ENCODE measurements around the gene BSPRY.
A peak's percentile ranks its signal among the peaks of the same experiment; 100 is the strongest.
"Not testable (repeated sequence)": the region's sequence is repeated elsewhere in the genome, so short reads cannot be mapped to it uniquely, and the experiment has no call there.

Gene BSPRY

DNA sequence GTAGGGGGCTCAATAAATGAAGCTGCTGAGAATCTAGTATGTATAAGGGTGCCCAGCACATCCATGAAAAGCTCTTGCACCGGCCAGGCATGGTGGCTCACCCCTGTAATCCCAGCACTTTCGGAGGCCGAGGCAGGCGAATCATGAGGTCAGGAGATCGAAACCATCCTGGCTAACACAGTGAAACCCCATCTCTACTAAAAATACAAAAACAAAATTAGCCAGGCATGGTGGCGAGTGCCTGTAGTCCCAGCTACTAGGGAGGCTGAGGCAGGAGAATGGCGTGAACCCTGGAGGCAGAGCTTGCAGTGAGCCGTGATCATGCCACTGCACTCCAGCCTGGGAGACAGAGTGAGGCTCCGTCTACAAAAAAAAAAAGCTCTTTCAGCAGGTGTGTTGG, 57.0 kb downstream of the BSPRY start:
- H2BK5ac ChIP-seq (ENCODE audit: low read length); H3K79me1 ChIP-seq (ENCODE audit: low read depth, low read length); H3K27ac ChIP-seq (replicated peaks; ENCODE audit: low read length); H2AK5ac ChIP-seq (ENCODE audit: low read depth, low read length); H2BK15ac ChIP-seq (ENCODE audit: low read length); H2BK120ac ChIP-seq (ENCODE audit: low read depth, low read length); H3K4me3 ChIP-seq (ENCODE audit: low read length in 2 of 2); H4K8ac ChIP-seq (ENCODE audit: low read depth, low read length); H3K4ac ChIP-seq (ENCODE audit: low read length); H3K4me2 ChIP-seq (ENCODE audit: insufficient read depth, low read length, poor library complexity, severe bottlenecking); H3K18ac ChIP-seq (ENCODE audit: low read length); DNase-seq (ENCODE audit: low spot score); H3K23ac ChIP-seq (ENCODE audit: low read depth, low read length, poor library complexity); H4K91ac ChIP-seq (ENCODE audit: low read depth, low read length, poor library complexity); H3K4me1 ChIP-seq (ENCODE audit: control insufficient read depth in 2 of 2, insufficient read depth in 1 of 2, low read depth in 1 of 2, low read length in 2 of 2); H3K9me3 ChIP-seq (replicated peaks in 1 of 2; ENCODE audit: control insufficient read depth in 2 of 2, insufficient read depth in 1 of 2, low read depth in 1 of 2, low read length in 2 of 2); H3K9ac ChIP-seq (ENCODE audit: low read depth, low read length, poor library complexity); H3K14ac ChIP-seq (ENCODE audit: low read length); H3K27me3 ChIP-seq (ENCODE audit: control insufficient read depth in 3 of 3, insufficient read depth in 3 of 3, low read depth in 1 of 3, low read length in 3 of 3); H2AFZ ChIP-seq (ENCODE audit: low read length); H2BK12ac ChIP-seq (ENCODE audit: low read length): not testable (repeated sequence)
- no CpG with 5 or more reads among the region's 9 CpGs for WGBS, 2 donors (ENCODE audit: extremely low coverage in 2 of 2, insufficient read length in 2 of 2, insufficient replicate concordance in 1 of 2)
- H3K36me3 ChIP-seq (replicated peaks in 1 of 2; ENCODE audit: control insufficient read depth in 2 of 2, insufficient read depth in 2 of 2, low read length in 2 of 2): peaks cover 12 to 30% of the 10 kb centered on the region in 2 donors

- peak; percentile 50 for DNase-seq (ENCODE audit: low spot score)
- not testable (repeated sequence) for H3K9me3 ChIP-seq (replicated peaks in 1 of 2; ENCODE audit: control insufficient read depth in 2 of 2, insufficient read depth in 1 of 2, low read depth in 1 of 2, low read length in 2 of 2); H3K23ac ChIP-seq (ENCODE audit: low read depth, low read length, poor library complexity); H2BK120ac ChIP-seq (ENCODE audit: low read depth, low read length); H3K4me2 ChIP-seq (ENCODE audit: insufficient read depth, low read length, poor library complexity, severe bottlenecking); H2BK12ac ChIP-seq (ENCODE audit: low read length); H3K79me1 ChIP-seq (ENCODE audit: low read depth, low read length); H3K4me3 ChIP-seq (ENCODE audit: low read length in 2 of 2); H2AK5ac ChIP-seq (ENCODE audit: low read depth, low read length); H4K91ac ChIP-seq (ENCODE audit: low read depth, low read length, poor library complexity); H2BK5ac ChIP-seq (ENCODE audit: low read length); H3K18ac ChIP-seq (ENCODE audit: low read length); H4K8ac ChIP-seq (ENCODE audit: low read depth, low read length); H3K14ac ChIP-seq (ENCODE audit: low read length); H3K27me3 ChIP-seq (ENCODE audit: control insufficient read depth in 3 of 3, insufficient read depth in 3 of 3, low read depth in 1 of 3, low read length in 3 of 3); H2BK15ac ChIP-seq (ENCODE audit: low read length); H2AFZ ChIP-seq (ENCODE audit: low read length); H3K27ac ChIP-seq (replicated peaks; ENCODE audit: low read length); H3K4ac ChIP-seq (ENCODE audit: low read length); H3K4me1 ChIP-seq (ENCODE audit: control insufficient read depth in 2 of 2, insufficient read depth in 1 of 2, low read depth in 1 of 2, low read length in 2 of 2); H3K9ac ChIP-seq (ENCODE audit: low read depth, low read length, poor library complexity)
- H3K36me3 ChIP-seq (replicated peaks in 1 of 2; ENCODE audit: control insufficient read depth in 2 of 2, insufficient read depth in 2 of 2, low read length in 2 of 2): peaks cover 12 to 30% of the 10 kb centered on the region in 2 donors
- WGBS, 2 donors (ENCODE audit: extremely low coverage in 2 of 2, insufficient read length in 2 of 2, insufficient replicate concordance in 1 of 2): no CpG with 5 or more reads among the region's 7 CpGs
Measured at GRCh38 chr9:113406873-113407511, 57.7 kb downstream of the BSPRY start.

DNA sequence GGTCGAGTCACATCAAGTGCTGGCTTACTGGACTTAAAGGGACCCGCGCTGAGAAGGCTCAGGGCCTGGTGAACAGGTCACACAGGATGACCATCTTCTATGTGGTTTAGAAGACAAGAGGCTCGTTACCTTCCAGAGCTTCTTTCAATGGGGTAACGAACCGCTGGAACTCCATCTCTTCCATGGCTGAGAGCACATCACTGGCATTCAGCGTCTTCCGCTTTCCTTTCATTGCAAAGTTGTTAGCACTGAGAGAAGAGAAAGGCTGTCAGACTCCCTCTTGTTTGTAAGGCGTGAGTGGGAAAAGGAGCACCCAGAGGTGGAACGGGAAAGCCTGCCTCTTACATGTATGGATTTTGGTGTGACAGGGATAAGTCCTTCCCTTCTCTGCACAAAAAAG, 60.1 kb downstream of the BSPRY start:
- no peak for DNase-seq (ENCODE audit: low spot score)
- Histone ChIP-seq H3K4me2 (ENCODE audit: insufficient read depth, low read length, poor library complexity, severe bottlenecking) (peak overlapping the region; percentile 77), H3K14ac (ENCODE audit: low read length) (no peak overlapping the region), H3K9ac (ENCODE audit: low read depth, low read length, poor library complexity) (peak overlapping the region; percentile 98), H3K36me3 (replicated peaks in 1 of 2; ENCODE audit: control insufficient read depth in 2 of 2, insufficient read depth in 2 of 2, low read length in 2 of 2) (peaks cover 12 to 30% of the 10 kb centered on the region in 2 donors), H2BK12ac (ENCODE audit: low read length) (no peak overlapping the region), H2AK5ac (ENCODE audit: low read depth, low read length) (no peak overlapping the region), H2BK120ac (ENCODE audit: low read depth, low read length) (no peak overlapping the region), H2BK5ac (ENCODE audit: low read length) (no peak overlapping the region), H3K4ac (ENCODE audit: low read length) (no peak overlapping the region), H3K79me1 (ENCODE audit: low read depth, low read length) (peaks cover 8% of the 10 kb centered on the region), H4K91ac (ENCODE audit: low read depth, low read length, poor library complexity) (no peak overlapping the region), H3K4me1 (ENCODE audit: control insufficient read depth in 2 of 2, insufficient read depth in 1 of 2, low read depth in 1 of 2, low read length in 2 of 2) (peaks cover 4 to 9% of the 10 kb centered on the region in 2 donors), H2AFZ (ENCODE audit: low read length) (peak overlapping the region; percentile 88), H3K18ac (ENCODE audit: low read length) (no peak overlapping the region), H3K4me3 (ENCODE audit: low read length in 2 of 2) (peak overlapping the region; percentile 88 to 96), H3K27ac (replicated peaks; ENCODE audit: low read length) (no peak overlapping the region), H3K27me3 (ENCODE audit: control insufficient read depth in 3 of 3, insufficient read depth in 3 of 3, low read depth in 1 of 3, low read length in 3 of 3) (no peaks in the 10 kb centered on the region), H3K9me3 (replicated peaks in 1 of 2; ENCODE audit: control insufficient read depth in 2 of 2, insufficient read depth in 1 of 2, low read depth in 1 of 2, low read length in 2 of 2) (no peaks in the 10 kb centered on the region), H4K8ac (ENCODE audit: low read depth, low read length) (no peak overlapping the region), H2BK15ac (ENCODE audit: low read length) (no peak overlapping the region), H3K23ac (ENCODE audit: low read depth, low read length, poor library complexity) (no peak overlapping the region)
- no CpG with 5 or more reads among the region's 10 CpGs for WGBS, 2 donors (ENCODE audit: extremely low coverage in 2 of 2, insufficient read length in 2 of 2, insufficient replicate concordance in 1 of 2)

DNA sequence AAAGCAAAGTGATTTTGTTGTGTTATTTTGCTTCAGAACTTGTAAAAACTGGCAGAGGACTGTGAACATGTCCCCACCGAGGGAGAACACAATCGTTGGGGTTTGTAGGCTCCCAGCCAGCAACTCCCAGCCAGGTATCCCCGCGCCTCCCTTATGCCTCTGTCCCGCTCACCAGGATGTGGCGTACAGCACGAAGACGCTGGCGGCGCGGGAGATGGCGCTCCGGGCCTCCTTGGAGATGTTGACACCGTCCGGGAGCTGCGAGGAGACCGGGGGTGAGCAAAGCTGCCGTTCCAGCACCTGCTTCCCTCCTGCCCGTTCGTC, 60.5 kb downstream of the BSPRY start:
- Histone ChIP-seq H2BK120ac (ENCODE audit: low read depth, low read length) (no peak overlapping the region), H3K18ac (ENCODE audit: low read length) (peak overlapping the region; percentile 99), H3K4me2 (ENCODE audit: insufficient read depth, low read length, poor library complexity, severe bottlenecking) (peak overlapping the region; percentile 77), H4K91ac (ENCODE audit: low read depth, low read length, poor library complexity) (no peak overlapping the region), H3K23ac (ENCODE audit: low read depth, low read length, poor library complexity) (peak overlapping the region; percentile 97), H3K79me1 (ENCODE audit: low read depth, low read length) (peaks cover 8% of the 10 kb centered on the region), H3K36me3 (replicated peaks in 1 of 2; ENCODE audit: control insufficient read depth in 2 of 2, insufficient read depth in 2 of 2, low read length in 2 of 2) (peaks cover 12 to 30% of the 10 kb centered on the region in 2 donors), H2AK5ac (ENCODE audit: low read depth, low read length) (peak overlapping the region; percentile 93), H3K27ac (replicated peaks; ENCODE audit: low read length) (peak overlapping the region; percentile 98), H3K9me3 (replicated peaks in 1 of 2; ENCODE audit: control insufficient read depth in 2 of 2, insufficient read depth in 1 of 2, low read depth in 1 of 2, low read length in 2 of 2) (no peaks in the 10 kb centered on the region), H3K27me3 (ENCODE audit: control insufficient read depth in 3 of 3, insufficient read depth in 3 of 3, low read depth in 1 of 3, low read length in 3 of 3) (no peaks in the 10 kb centered on the region), H4K8ac (ENCODE audit: low read depth, low read length) (peak overlapping the region; percentile 99), H2BK12ac (ENCODE audit: low read length) (no peak overlapping the region), H3K14ac (ENCODE audit: low read length) (peak overlapping the region; percentile 97), H2BK5ac (ENCODE audit: low read length) (peak overlapping the region; percentile 83), H3K9ac (ENCODE audit: low read depth, low read length, poor library complexity) (peak overlapping the region; percentile 98), H3K4me1 (ENCODE audit: control insufficient read depth in 2 of 2, insufficient read depth in 1 of 2, low read depth in 1 of 2, low read length in 2 of 2) (peaks cover 4 to 9% of the 10 kb centered on the region in 2 donors), H2BK15ac (ENCODE audit: low read length) (no peak overlapping the region), H3K4ac (ENCODE audit: low read length) (no peak overlapping the region), H2AFZ (ENCODE audit: low read length) (peak overlapping the region; percentile 88), H3K4me3 (ENCODE audit: low read length in 2 of 2) (peak overlapping the region; percentile 88 to 96)
- WGBS, 2 donors (ENCODE audit: extremely low coverage in 2 of 2, insufficient read length in 2 of 2, insufficient replicate concordance in 1 of 2): no CpG with 5 or more reads among the region's 20 CpGs
- DNase-seq (ENCODE audit: low spot score): no peak

Measured in neuronal stem cell (in vitro differentiated cells).